B cell (primary cell): Measurements from ENCODE around the gene OR2B2. TPM values are rescaled to one million over a fixed set of nuclear protein-coding genes. Genes with fewer than 3 reads are reported as not detected.

ENCODE experiments used
- ATAC-seq: fragments of 200-7000 bp; cut with Tn5 transposase; one replicate; pipeline ENCODE4 v1.10.0; 2021; ENCODE audit warnings: low read depth, mild to moderate bottlenecking, moderate number of reproducible peaks, moderate library complexity
- CTCF ChIA-PET: fragments of 350-600 bp; sonication (Branson Sonifier 250); formaldehyde crosslinking; loops from one replicate; lab custom pipeline; 2021; ENCODE audit warnings: antibody characterized with exemption, inconsistent platforms; lab: Charles Lee
- POLR2A ChIA-PET: fragments of 350-600 bp; sonication (Branson Sonifier 250); formaldehyde crosslinking; loops from one replicate; lab custom pipeline; 2021; ENCODE audit warnings: antibody characterized with exemption; lab: Charles Lee
- DNase-seq: peaks from one replicate; pipeline ENCODE4 v3.0.0; 2013
- H2AFZ ChIP-seq: 2 replicates; pipeline ENCODE4 v1.6.1; 2012; ENCODE audit warnings: mild to moderate bottlenecking, low read depth, low read length; ENCODE audit not compliant: insufficient read depth, poor library complexity, severe bottlenecking
- H3K27ac ChIP-seq, 2 donors: 1 replicate in 1 of 2; 2 replicates in 1 of 2; pipeline ENCODE4 v1.5.1; 2012 to 2013; ENCODE audit warnings: low read length in 2 of 2, mild to moderate bottlenecking in 2 of 2, moderate library complexity in 1 of 2
- H3K27me3 ChIP-seq, 4 experiments: fragments of 200-600 bp in 1 of 4; sonication (generic) in 1 of 4; replicated peaks in 1 of 4; 1 replicate in 2 of 4; 2 replicates in 2 of 4; pipeline versions ENCODE4 v1.6.1 to v1.7.0; 2013 to 2016; ENCODE audit warnings: low read length in 3 of 4, mild to moderate bottlenecking in 2 of 4, mixed read lengths in 1 of 4, moderate library complexity in 1 of 4; ENCODE audit not compliant: insufficient read depth in 4 of 4, control insufficient read depth in 3 of 4; ENCODE audit errors: control extremely low read depth in 1 of 4
- H3K36me3 ChIP-seq, 2 experiments: replicated peaks in 1 of 2; 1 replicate in 1 of 2; 2 replicates in 1 of 2; pipeline versions ENCODE4 v1.6.1 to v1.7.1; 2013; ENCODE audit warnings: low read length in 1 of 2; ENCODE audit not compliant: insufficient read depth in 2 of 2, control insufficient read depth in 1 of 2; ENCODE audit errors: control extremely low read depth in 1 of 2, extremely low read depth in 1 of 2
- H3K4me1 ChIP-seq, 2 donors: fragments of 200-600 bp in 1 of 2; sonication (generic) in 1 of 2; 1 replicate in 1 of 2; 2 replicates in 1 of 2; pipeline versions ENCODE4 v1.5.1 to v1.6.1; 2013 to 2017; ENCODE audit warnings: low read length in 2 of 2; ENCODE audit not compliant: control insufficient read depth in 2 of 2, insufficient read depth in 2 of 2
- H3K4me2 ChIP-seq: replicated peaks from 2 replicates; pipeline ENCODE3; 2012; ENCODE audit warnings: mild to moderate bottlenecking, low read depth, low read length; ENCODE audit not compliant: poor library complexity, severe bottlenecking
- H3K4me3 ChIP-seq, 5 experiments: fragments of 200-600 bp in 1 of 5; sonication (generic) in 1 of 5; 1 replicate in 3 of 5; 2 replicates in 2 of 5; pipeline versions ENCODE4 v1.5.1 to v1.7.0; 2011 to 2016; ENCODE audit warnings: low read length in 4 of 5, mild to moderate bottlenecking in 4 of 5, low read depth in 2 of 5, control low read depth in 1 of 5, moderate library complexity in 1 of 5; ENCODE audit not compliant: insufficient read depth in 1 of 5; ENCODE audit errors: control extremely low read depth in 1 of 5, extremely low read depth in 1 of 5
- H3K79me2 ChIP-seq: fragments of 200-600 bp; sonication (generic); one replicate; pipeline ENCODE4 v1.6.0; 2016; ENCODE audit warnings: low read length; ENCODE audit not compliant: control insufficient read depth, insufficient read depth
- H3K9ac ChIP-seq: fragments of 200-600 bp; sonication (generic); 2 replicates; pipeline ENCODE4 v1.6.1; 2017; ENCODE audit warnings: mild to moderate bottlenecking, low read length, moderate library complexity
- H3K9me3 ChIP-seq, 3 donors: one replicate each; pipeline versions ENCODE4 v1.6.1 to v1.7.1; 2013; ENCODE audit warnings: low read length in 2 of 3; ENCODE audit not compliant: control insufficient read depth in 2 of 3, insufficient read depth in 1 of 3; ENCODE audit errors: control extremely low read depth in 1 of 3
- H4K20me1 ChIP-seq: 2 replicates; pipeline ENCODE4 v1.6.0; 2012; ENCODE audit warnings: mild to moderate bottlenecking, low read length; ENCODE audit not compliant: insufficient read depth, control insufficient read depth, poor library complexity, severe bottlenecking
- H3K27ac Mint-ChIP-seq: one replicate; pipeline ENCODE4 v1.8.0; 2021; ENCODE audit warnings: mixed read lengths
- H3K27me3 Mint-ChIP-seq: one replicate; pipeline ENCODE4 v1.8.0; 2021; ENCODE audit warnings: mixed read lengths
- H3K4me1 Mint-ChIP-seq: one replicate; pipeline ENCODE4 v1.8.0; 2021; ENCODE audit warnings: mixed read lengths
- H3K4me3 Mint-ChIP-seq: one replicate; pipeline ENCODE4 v1.8.0; 2021; ENCODE audit warnings: mixed read lengths
- H3K9me3 Mint-ChIP-seq: one replicate; pipeline ENCODE4 v1.8.0; 2022; ENCODE audit warnings: mixed read lengths; ENCODE audit not compliant: insufficient read depth
- EZH2 ChIP-seq: IDR thresholded peaks from 2 replicates; pipeline ENCODE4 v1.6.1; 2012; ENCODE audit warnings: borderline replicate concordance, low read depth, mild to moderate bottlenecking, moderate library complexity, low read length; ENCODE audit not compliant: insufficient read depth, poor library complexity, severe bottlenecking
- WGBS: methylation state at CpG from one replicate; pipeline ENCODE4 v1.1.5; 2013; ENCODE audit warnings: missing lambda C conversion rate; ENCODE audit not compliant: insufficient coverage; 5-methylcytosine and 5-hydroxymethylcytosine counted together
- intact Hi-C: fragments of 100-400 bp; cut with micrococcal nuclease; formaldehyde crosslinking; loops from one replicate; pipeline ENCODE4 v1.10.0; 2022
- polyA plus RNA-seq: library from polyadenylated mRNA; depleted of rRNA; stranded (reverse); fragments of >200 nt; gene quantifications from 2 replicates; pipeline ENCODE4 v1.2.3, GENCODE V29; 2012
- total RNA-seq, 2 donors: library from RNA; stranded (reverse); fragments of 120-200 nt in 1 of 2; gene quantifications; 1 replicate in 1 of 2; 2 replicates in 1 of 2; pipeline versions ENCODE4 v1.2.3 to v1.2.4, GENCODE V29; 2013 to 2022
- TF ChIP-seq, protein P1 (sequence below): fragments of 200-600 bp; IDR thresholded peaks from one replicate; pipeline ENCODE4 v1.8.0; 2022; ENCODE audit warnings: antibody characterized with exemption, mild to moderate bottlenecking

OR2B2 gene
- total and polyA plus RNA-seq, 2 donors (not counting 1 experiment from before 2014, with no cell fraction given): not detected

DNA sequence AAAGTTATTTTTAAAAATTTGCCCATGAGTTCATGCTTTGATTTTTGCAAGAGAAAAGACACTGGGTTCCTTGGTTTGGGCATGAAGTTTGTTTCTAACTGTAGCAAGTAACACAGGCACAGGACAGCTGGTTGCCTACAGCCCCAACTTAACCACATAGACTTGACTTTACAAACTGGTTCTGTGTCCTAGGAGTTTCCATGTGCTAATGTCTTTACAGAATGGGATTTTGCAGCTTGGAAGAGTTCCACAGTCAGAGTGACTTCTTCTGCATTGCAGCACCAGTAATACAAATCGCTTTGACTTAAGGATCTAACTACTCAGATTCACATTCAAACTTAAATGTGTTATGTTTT lies 44.3 kb downstream of the OR2B2 start:
- Mint-ChIP-seq H3K9me3 (no peaks in the 10 kb centered on the region), H3K27ac (peak overlapping the region; percentile 87), H3K27me3 (no peaks in the 10 kb centered on the region), H3K4me1 (peaks cover 48% of the 10 kb centered on the region), H3K4me3 (peak overlapping the region; percentile 97)
- no peaks in the 10 kb centered on the region for H3K27me3 ChIP-seq
- no peaks in the 10 kb centered on the region for H3K36me3 ChIP-seq
- ChIA-PET CTCF (interaction anchor here (0.7 to 8.6 kb wide), 11 partner anchors 19 to 1273 kb away, joined by 3 to 92 read pairs (median 5); a partner anchor contains a TSS), POLR2A (interaction anchor here (0.7 to 6.7 kb wide), 12 partner anchors 22 to 1744 kb away, joined by 4 to 166 read pairs (median 14); a partner anchor contains a TSS)
- no peak for ATAC-seq
- TF ChIP-seq, protein P1, sequence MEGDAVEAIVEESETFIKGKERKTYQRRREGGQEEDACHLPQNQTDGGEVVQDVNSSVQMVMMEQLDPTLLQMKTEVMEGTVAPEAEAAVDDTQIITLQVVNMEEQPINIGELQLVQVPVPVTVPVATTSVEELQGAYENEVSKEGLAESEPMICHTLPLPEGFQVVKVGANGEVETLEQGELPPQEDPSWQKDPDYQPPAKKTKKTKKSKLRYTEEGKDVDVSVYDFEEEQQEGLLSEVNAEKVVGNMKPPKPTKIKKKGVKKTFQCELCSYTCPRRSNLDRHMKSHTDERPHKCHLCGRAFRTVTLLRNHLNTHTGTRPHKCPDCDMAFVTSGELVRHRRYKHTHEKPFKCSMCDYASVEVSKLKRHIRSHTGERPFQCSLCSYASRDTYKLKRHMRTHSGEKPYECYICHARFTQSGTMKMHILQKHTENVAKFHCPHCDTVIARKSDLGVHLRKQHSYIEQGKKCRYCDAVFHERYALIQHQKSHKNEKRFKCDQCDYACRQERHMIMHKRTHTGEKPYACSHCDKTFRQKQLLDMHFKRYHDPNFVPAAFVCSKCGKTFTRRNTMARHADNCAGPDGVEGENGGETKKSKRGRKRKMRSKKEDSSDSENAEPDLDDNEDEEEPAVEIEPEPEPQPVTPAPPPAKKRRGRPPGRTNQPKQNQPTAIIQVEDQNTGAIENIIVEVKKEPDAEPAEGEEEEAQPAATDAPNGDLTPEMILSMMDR: no peak
- no peak for TF ChIP-seq EZH2
- H3K4me3 ChIP-seq: peak overlapping the region in 2 of 5 experiments; percentile 60 to 69
- H3K4me2 ChIP-seq: peak overlapping the region; percentile 80
- peaks cover 18 to 44% of the 10 kb centered on the region in 2 donors for H3K4me1 ChIP-seq
- intact Hi-C loops: loop anchor here (5.0 kb wide), 1 partner anchor 1671 kb away; a partner anchor contains a TSS
- H2AFZ ChIP-seq: peak overlapping the region; percentile 42
- no peaks in the 10 kb centered on the region for H4K20me1 ChIP-seq
- no CpG with 5 or more reads among the region's 1 CpG for WGBS
- peak overlapping the region; percentile 81 to 83 for H3K27ac ChIP-seq
- H3K9me3 ChIP-seq: peaks cover 0 to 21% (median 0%) of the 10 kb centered on the region in 3 donors
- H3K9ac ChIP-seq: no peak overlapping the region
- DNase-seq: peak; percentile 27
- H3K79me2 ChIP-seq: no peaks in the 10 kb centered on the region
